GM12891 (cell line): Measurements from ENCODE around the gene C10orf90.

Source experiments
- DNase-seq: peaks from one replicate; pipeline ENCODE4 v3.0.0; 2011; ENCODE audit warnings: low spot score; ENCODE audit not compliant: insufficient read length
- FAIRE-seq: peaks from 2 replicates; lab custom pipeline; 2011; peaks lifted over from hg19 to GRCh38; lab: Jason Lieb, UNC
- PAX5 ChIP-seq: IDR thresholded peaks from 2 replicates; pipeline ENCODE4 v1.6.1; 2011; ENCODE audit warnings: low read length, moderate library complexity, mild to moderate bottlenecking; ENCODE audit not compliant: insufficient read depth, severe bottlenecking
- POLR2A ChIP-seq: IDR thresholded peaks from 2 replicates; pipeline ENCODE4 v1.6.1; 2011; ENCODE audit warnings: low read depth, low read length, control low read depth
- POLR2AphosphoS5 ChIP-seq: IDR thresholded peaks from 2 replicates; pipeline ENCODE4 v1.6.1; 2011; ENCODE audit warnings: low read depth, low read length, control low read depth
- POU2F2 ChIP-seq: IDR thresholded peaks from 2 replicates; pipeline ENCODE4 v1.6.1; 2011; ENCODE audit warnings: low read depth, mild to moderate bottlenecking, control low read depth, low read length, moderate library complexity
- SPI1 ChIP-seq: IDR thresholded peaks from 2 replicates; pipeline ENCODE4 v1.6.1; 2011; ENCODE audit warnings: low read depth, low read length, control low read depth
- TAF1 ChIP-seq: IDR thresholded peaks from 2 replicates; pipeline ENCODE4 v1.6.1; 2011; ENCODE audit warnings: low read depth, low read length, control low read depth

The C10orf90 gene

DNA sequence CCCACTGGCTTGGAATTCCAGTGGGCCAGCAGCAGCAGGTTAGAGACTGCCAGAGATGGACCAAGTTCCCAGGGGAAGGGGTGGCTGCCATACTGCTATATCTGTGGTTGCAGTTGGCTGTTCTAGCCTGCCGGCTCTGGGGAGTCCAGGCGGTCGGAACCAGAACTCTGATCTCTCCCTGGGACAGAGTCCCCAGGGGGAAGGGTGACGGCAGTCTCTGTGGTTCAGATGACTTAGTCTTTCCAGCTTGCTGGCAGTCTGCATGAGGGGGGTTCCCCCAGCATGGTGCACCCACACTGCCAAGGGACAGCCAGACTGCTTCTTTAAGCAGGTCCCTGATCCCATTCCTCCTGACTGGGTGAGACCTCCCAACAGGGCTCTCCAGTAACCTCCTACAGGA is 82.5 kb downstream of the C10orf90 start:
- DNase-seq, result no peak
- TF ChIP-seq POLR2A, result no peak
- no peak for TF ChIP-seq TAF1
- TF ChIP-seq POLR2AphosphoS5, result no peak
- TF ChIP-seq SPI1, result no peak
- no peak for TF ChIP-seq PAX5
- no peak for TF ChIP-seq POU2F2
- no peak for FAIRE-seq

DNA sequence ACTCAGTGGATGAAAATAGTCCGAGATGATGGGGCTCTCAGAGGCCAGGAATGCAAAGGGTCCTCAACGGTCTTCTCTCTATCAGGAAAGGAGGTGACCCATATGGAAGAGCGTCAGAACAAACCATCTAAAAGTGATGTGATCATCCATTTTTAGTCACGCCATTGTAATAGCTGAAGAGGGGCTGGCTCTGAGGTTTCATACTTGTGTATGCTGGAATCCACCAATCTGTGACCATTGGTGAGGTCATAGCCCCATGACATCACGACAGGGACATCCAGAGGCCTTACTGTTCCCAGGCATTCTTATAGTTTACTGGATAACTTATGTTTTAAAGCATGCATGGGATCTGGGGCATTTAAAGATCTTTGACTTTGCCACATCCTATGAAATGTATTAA is 83.6 kb downstream of the C10orf90 start:
- TF ChIP-seq PAX5 (no peak), TAF1 (no peak), POU2F2 (no peak), POLR2A (no peak), POLR2AphosphoS5 (no peak), SPI1 (no peak)
- DNase-seq (no peak), FAIRE-seq (no peak)

DNA sequence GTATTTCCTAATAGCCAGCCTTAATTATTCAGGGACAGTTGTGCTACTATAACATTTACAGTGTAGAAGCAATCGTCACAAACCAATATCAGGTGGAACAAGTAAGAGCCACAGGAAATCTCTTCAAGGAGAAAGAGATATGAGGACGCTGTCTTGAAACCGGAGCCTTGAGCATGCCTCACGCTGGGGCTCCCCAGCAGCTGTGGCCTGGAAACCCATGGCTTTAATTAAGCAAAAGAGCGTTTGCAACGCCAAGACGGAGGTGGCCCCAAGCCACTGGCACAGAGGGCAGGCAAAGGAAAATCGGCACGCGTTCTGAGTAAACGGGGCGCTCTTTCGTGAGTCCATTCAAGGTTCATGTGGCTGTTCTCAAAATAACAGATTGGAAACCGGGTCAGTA is 84.4 kb downstream of the C10orf90 start:
- no peak for TF ChIP-seq POLR2AphosphoS5
- TF ChIP-seq PAX5, result no peak
- no peak for TF ChIP-seq TAF1
- no peak for TF ChIP-seq POU2F2
- TF ChIP-seq SPI1, result no peak
- TF ChIP-seq POLR2A, result no peak
- FAIRE-seq, result no peak
- DNase-seq, result no peak

DNA sequence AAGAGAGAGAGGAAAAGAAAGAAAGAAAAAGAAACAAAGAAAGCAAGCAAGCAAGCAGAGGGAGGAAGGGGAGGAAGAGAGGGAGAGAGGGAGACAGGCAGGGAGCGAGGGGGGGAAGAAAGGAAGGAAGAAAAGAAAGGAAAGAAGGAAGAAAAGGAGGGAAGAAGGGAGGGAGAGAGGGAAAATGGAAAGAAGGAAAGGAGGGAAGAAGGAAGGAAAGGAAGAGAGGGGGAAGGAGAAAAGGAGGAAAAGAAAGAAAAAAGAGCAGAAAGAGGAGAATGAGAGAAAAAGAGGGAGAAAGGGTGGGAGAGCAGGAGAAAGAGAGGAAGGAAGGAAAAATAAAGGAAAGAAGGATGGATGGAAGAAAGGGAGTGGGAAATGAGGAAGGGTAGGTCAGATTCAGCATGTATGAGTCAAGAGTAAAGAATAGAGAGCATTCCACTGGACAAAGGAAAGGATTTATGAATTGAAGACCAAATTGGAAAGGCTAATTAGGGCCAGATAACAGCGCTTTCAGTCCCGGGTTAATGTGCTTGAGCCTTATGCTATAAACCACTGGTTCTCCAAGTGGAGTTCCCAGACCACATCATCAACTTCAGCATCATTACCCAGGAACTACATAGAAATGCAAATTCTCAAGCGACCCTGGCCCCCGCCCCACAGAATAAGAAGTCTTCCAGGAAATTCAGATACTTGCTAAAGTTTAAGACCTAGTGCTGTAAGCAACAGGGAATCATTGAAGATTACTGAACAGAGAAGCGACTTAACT is 85.1 kb downstream of the C10orf90 start:
- TF ChIP-seq SPI1 (no peak), TAF1 (no peak), POU2F2 (no peak), POLR2A (no peak), POLR2AphosphoS5 (no peak)
- no peak for DNase-seq
- FAIRE-seq, result no peak

DNA sequence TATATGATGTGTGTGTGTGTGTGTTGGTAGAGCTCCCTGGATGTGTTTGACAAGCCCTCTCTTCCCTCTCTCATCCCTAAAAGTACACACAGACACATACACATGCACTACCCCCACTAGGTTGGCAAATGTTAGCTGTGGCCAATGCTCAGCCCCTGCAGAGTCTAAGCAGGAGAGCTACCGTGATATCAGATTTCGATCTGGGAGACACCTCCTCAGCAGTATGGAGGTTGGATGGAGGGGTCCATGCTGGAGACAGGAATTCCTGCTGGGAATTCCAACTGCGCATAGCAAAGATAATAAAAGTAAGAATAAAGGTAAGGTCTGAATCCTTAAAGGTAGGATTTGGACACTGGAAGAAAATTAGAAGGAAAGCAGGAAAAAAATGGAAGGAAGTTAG is 85.7 kb downstream of the C10orf90 start:
- DNase-seq (no peak), FAIRE-seq (no peak)
- no peak for TF ChIP-seq SPI1
- no peak for TF ChIP-seq POLR2AphosphoS5
- TF ChIP-seq PAX5, result no peak
- TF ChIP-seq POLR2A, result no peak
- no peak for TF ChIP-seq POU2F2
- no peak for TF ChIP-seq TAF1

DNA sequence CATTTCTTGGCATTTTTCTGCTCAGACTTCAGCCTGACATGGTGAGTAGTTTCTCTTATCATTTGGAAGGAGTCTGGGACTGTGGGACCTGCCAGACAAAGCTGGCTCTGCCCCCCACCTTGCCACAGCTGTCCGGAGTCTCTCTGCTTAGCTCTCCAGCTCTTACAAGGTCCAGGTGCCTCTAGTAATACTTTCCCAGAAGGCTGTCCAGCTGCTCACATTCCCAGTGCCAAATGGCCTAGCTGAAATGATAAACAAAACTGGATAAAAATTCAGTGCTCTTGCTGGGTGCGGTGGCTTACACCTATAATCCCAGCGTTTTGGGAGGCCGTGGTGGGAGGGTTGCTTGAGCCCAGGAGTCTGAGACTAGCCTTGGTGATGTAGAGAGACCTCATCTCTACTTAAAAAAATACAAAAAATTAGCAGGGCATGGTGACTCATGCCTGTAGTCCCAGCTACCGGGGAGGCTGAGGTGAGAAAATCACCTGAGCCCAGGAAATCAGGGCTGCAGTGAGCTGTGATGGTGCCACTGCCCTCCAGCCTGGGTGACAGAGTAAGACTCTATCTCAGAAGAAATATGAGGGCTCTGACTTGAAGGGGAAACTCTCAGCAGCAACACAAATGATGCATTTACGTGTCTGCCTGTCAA is 86.8 kb downstream of the C10orf90 start:
- no peak for TF ChIP-seq PAX5
- no peak for TF ChIP-seq TAF1
- TF ChIP-seq POLR2A, result no peak
- TF ChIP-seq SPI1, result no peak
- TF ChIP-seq POLR2AphosphoS5, result no peak
- TF ChIP-seq POU2F2, result no peak
- FAIRE-seq (no peak), DNase-seq (no peak)

DNA sequence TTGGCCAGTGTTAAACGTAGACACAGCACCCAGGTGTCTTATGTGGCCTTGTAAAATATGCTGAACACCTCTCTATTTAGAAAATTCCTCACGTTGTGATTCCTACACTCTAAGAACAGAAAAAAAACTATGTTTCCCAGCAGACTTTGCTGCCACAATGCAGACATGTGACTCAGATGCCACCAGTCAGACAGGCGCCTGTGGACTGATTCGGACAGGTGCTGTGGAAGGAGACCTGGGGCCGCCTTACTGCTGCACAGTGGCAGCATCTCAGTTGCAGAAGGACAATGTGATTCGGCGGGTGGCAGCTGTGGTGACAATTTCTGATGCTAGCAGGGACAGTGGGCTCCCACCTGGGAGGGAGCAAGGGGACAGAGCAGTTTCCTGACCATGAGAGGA is 88.8 kb downstream of the C10orf90 start:
- no peak for FAIRE-seq
- no peak for TF ChIP-seq PAX5
- no peak for TF ChIP-seq POLR2A
- TF ChIP-seq SPI1, result no peak
- no peak for TF ChIP-seq TAF1
- no peak for TF ChIP-seq POLR2AphosphoS5
- no peak for TF ChIP-seq POU2F2
- DNase-seq, result no peak

DNA sequence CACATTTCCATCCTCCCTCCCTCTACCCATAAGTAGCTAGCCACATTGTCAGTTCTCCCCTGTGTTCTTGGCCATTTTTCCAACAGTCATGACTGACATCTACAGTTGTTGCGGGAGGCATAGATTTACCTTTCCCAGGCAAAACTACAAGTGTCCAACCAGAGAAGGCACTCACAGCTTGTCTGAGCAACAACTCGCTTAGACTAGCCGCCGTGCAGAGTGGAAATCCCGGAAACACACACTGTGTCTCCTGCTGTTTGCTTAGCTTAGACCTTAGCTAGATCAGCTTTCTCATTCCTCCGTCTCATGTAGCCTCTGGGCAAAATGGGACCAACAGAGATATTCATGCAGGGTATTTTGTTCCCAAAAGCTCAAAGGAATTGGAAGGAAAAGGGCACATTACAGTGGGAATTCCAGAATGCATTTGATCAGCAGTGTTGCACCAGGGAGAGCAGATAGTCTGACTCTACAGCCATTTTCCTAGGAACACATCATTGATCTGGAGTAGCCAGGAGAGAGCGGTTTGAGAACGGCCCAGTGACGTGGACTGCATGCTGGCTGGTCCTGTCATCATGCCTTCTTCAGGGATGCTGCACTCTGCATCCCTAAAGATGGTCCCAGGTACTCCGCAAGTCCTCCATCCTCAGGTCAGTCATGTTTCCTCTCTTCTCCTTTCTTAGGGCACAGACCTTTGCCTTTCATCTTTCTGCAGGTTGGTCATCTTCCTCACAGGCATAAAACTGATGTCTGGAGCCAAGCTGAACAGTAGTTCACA is 89.4 kb downstream of the C10orf90 start:
- no peak for FAIRE-seq
- TF ChIP-seq POU2F2, result no peak
- TF ChIP-seq PAX5, result no peak
- TF ChIP-seq SPI1, result no peak
- TF ChIP-seq POLR2A, result no peak
- TF ChIP-seq TAF1, result no peak
- no peak for TF ChIP-seq POLR2AphosphoS5
- no peak for DNase-seq

DNA sequence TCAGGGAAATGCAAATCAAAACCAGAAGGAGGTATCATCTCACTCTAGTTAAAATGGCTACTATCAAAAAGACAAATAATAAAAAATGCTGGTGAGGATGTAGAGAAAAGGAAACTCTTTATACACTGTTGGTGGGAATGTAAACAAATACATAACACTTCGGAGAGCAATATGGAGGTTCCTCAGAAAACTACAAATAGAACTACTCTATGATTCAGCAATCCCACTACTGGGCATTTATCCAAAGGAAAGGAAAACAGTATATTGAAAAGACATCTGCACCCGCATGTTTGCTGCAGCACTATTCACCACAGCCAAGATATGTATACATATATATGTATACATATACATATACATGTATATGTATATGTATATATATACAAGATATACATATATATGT is 94.2 kb downstream of the C10orf90 start:
- no peak for DNase-seq
- no peak for FAIRE-seq
- TF ChIP-seq POLR2A (no peak), POU2F2 (no peak), TAF1 (no peak), PAX5 (no peak), SPI1 (no peak), POLR2AphosphoS5 (no peak)
